ENCODE measurements around the gene LPAR1. TPM values are rescaled to one million over a fixed set of nuclear protein-coding genes. Genes with fewer than 3 reads are reported as not detected.
A peak's percentile ranks its signal among the peaks of the same experiment; 100 is the strongest.

LPAR1 gene, protein sequence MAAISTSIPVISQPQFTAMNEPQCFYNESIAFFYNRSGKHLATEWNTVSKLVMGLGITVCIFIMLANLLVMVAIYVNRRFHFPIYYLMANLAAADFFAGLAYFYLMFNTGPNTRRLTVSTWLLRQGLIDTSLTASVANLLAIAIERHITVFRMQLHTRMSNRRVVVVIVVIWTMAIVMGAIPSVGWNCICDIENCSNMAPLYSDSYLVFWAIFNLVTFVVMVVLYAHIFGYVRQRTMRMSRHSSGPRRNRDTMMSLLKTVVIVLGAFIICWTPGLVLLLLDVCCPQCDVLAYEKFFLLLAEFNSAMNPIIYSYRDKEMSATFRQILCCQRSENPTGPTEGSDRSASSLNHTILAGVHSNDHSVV
- total RNA-seq = under 1 TPM in 3 of 5 donors, not detected in 2; 0.26 to 0.47 (median 0.41) TPM
- 0.48 TPM for total RNA-seq (2013)
- 0 to 1.6 (median 0.06) reads per million in 29 experiments for total RNA-seq

DNA sequence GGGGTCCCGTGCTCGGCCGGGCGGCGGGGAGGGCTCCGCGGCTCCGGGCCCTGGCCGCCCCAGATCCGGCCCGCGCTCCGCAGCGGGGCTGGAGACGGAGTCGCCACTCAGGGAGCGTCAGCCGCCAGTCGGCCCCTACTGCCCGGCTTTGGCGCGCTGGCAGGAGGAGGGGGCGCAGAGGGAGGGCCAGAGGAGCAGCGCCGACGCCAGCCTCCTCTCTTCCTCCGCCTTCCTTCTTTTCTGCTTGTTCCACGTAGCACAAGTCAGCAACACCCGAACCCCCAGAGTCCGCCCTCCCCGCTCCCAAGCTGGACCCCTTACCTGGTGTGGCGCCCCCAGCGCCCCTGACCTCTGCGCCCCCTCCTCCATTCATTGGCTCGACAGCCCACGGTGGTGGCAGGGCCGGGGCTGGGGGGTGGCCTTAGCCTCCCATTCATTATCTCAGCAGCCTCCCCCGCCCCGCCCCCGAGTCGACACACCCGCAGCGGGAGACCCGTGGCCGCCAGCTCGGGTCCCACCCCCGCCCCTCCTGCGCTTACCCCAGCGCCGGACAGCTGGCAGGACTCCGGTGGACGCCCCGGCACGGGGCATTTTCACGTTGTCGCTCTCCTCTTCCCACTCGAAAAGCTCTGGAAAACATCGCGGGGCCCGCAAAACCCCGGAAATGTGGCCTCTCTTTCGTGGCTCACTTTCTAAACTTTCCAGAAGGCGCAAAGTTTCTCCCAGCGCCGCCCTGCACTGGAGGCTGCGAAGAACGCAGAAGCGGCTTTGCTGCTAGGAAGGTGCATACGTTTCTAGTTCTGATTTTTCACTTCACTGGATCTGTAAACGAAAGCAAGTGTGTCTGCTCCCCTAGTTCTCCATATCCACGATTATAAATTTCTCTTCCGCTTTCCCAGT is at the start of gene LPAR1:
TSS of gene LPAR1 (minus strand) at position 140 of the 900 bp plus-strand sequence. CDS start 66,353 bp downstream, outside the sequence.
- Histone ChIP-seq H3K4me1 (ENCODE audit: control insufficient read depth in 1 of 2, extremely low read depth in 1 of 2, insufficient read depth in 2 of 2, low read length in 2 of 2) (peaks cover 0 to 3% of the 10 kb centered on the region in 2 experiments), H3K36me3 (ENCODE audit: control insufficient read depth in 2 of 2, extremely low read depth in 1 of 2, insufficient read depth in 1 of 2, low read length in 1 of 2) (no peaks in the 10 kb centered on the region), H3K27ac (ENCODE audit: low read length) (no peak within 1 kb of the TSS), H3K4me3 (ENCODE audit: control insufficient read depth in 1 of 2, extremely low read depth in 1 of 2, low read length in 1 of 2) (peak within 1 kb of the TSS in 1 of 2 donors; percentile 46), H3K9me3 (no peaks in the 10 kb centered on the region), H3K27me3 (replicated peaks in 1 of 2; ENCODE audit: control insufficient read depth in 2 of 2, extremely low read depth in 1 of 2, insufficient read depth in 2 of 2, low read length in 1 of 2) (peaks cover 14 to 23% of the 10 kb centered on the region in 2 experiments)
- WGBS (ENCODE audit: insufficient coverage) = 6% methylated on average over 58 of the region's 72 CpGs
- Mint-ChIP-seq H3K27me3 (peaks cover 40 to 41% of the 10 kb centered on the region in 2 donors), H3K4me3 (peak within 1 kb of the TSS; percentile 45 to 67 (median 51)), H3K36me3 (no peaks in the 10 kb centered on the region), H3K27ac (no peak within 1 kb of the TSS), H3K9me3 (no peaks in the 10 kb centered on the region), H3K4me1 (peaks cover 9 to 13% (median 12%) of the 10 kb centered on the region in 3 donors)
- POLR2A ChIA-PET = no interaction called here
- CTCF ChIA-PET = no interaction called here
- DNase-seq (no peak), ATAC-seq (replicated peaks in 1 of 4) (peak in 1 of 4 experiments; percentile 5)

DNA sequence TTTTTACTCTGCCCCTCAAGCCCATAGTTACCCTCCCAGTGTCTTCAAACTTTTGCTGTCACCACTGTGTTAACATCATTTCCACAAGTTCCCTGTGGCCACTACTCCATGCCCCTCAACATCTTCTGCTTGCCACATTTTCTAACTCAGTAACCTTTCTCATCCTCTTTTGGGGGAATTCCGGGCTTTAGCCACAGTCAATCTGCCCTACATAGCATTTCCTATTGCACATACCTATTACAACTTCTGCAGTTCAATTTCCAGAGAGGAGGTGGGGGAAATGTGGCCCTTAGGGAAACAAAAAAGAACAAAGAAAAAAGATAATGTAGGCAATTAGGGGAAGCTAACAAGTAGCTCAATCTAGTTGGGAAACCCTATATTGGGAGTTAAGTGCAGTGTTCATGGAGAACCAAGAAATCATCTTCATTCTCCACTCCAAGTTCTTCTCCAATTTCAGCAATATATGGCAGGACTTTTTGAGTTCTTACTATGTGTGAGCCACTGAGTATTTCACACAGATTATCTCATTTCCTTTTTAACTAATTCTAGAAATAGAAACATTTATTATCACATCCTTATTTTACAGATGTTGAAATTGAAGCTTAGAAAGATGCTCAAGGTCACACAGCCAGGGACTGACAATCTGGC is 40.2 kb upstream of the LPAR1 start:
- Mint-ChIP-seq H3K27ac (no peak overlapping the region), H3K9me3 (peaks cover 0 to 3% (median 0%) of the 10 kb centered on the region in 3 donors), H3K27me3 (peaks cover 1 to 3% of the 10 kb centered on the region in 2 donors), H3K4me1 (no peaks in the 10 kb centered on the region), H3K36me3 (no peaks in the 10 kb centered on the region), H3K4me3 (no peak overlapping the region)
- peak in 1 of 35 experiments; percentile 7 for DNase-seq
- H3K27me3 ChIP-seq (replicated peaks in 1 of 2; ENCODE audit: control insufficient read depth in 2 of 2, extremely low read depth in 1 of 2, insufficient read depth in 2 of 2, low read length in 1 of 2) = no peaks in the 10 kb centered on the region
- H3K4me3 ChIP-seq (ENCODE audit: control insufficient read depth in 1 of 2, extremely low read depth in 1 of 2, low read length in 1 of 2) = no peak overlapping the region
- no peak for ATAC-seq (replicated peaks in 1 of 4)
- no peaks in the 10 kb centered on the region for H3K4me1 ChIP-seq (ENCODE audit: control insufficient read depth in 1 of 2, extremely low read depth in 1 of 2, insufficient read depth in 2 of 2, low read length in 2 of 2)
- no CpG with 5 or more reads among the region's 1 CpG for WGBS (ENCODE audit: insufficient coverage)
- no peaks in the 10 kb centered on the region for H3K36me3 ChIP-seq (ENCODE audit: control insufficient read depth in 2 of 2, extremely low read depth in 1 of 2, insufficient read depth in 1 of 2, low read length in 1 of 2)
- ChIA-PET POLR2A (no interaction called here), CTCF (no interaction called here)
- H3K27ac ChIP-seq (ENCODE audit: low read length) = no peak overlapping the region
- no peaks in the 10 kb centered on the region for H3K9me3 ChIP-seq

DNA sequence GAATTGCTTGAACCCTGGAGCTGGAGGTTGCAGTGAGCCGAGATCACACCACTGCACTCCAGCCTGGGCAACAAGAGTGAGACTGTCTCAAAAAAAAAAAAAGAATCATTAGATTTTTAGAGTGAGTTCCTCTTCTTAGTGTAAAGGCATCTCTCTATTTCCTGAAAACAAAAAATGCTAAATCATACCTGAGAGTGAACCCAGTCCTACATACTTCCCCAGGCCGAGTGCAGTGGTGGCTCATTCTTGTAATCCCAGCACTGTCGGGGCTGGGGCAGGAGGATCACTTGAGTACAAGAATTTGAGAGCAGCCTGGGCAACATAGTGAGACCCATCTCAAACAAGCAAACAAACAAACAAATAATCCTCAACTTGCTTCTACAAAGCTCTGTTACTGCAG is 38.2 kb upstream of the LPAR1 start:
- no peak overlapping the region for H3K27ac ChIP-seq (ENCODE audit: low read length)
- H3K36me3 Mint-ChIP-seq = no peaks in the 10 kb centered on the region

DNA sequence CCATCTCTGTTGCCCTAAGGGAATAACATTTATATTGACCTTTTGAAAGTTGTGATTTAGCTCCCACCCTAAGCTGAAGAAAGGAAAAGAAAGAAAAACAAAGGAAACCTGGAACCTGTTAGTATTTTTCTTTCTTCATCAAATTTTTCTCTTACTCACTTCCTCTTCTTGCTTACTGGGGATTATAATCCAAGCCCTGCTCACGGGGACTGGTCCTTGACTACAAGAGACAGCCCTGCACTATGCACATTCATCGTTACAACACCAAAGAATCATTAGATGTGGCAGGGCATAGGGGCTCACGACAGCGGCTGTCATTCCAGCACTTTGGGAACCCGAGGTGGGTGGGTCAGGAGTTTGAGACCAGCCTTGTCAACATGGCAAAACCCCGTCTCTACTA is 37.8 kb upstream of the LPAR1 start:
- peaks cover 1 to 6% of the 10 kb centered on the region in 2 donors for H3K27me3 Mint-ChIP-seq
- no peaks in the 10 kb centered on the region for H3K9me3 Mint-ChIP-seq
- ChIA-PET CTCF (no interaction called here), POLR2A (no interaction called here)
- no peaks in the 10 kb centered on the region for H3K4me1 Mint-ChIP-seq
- Histone ChIP-seq H3K4me3 (ENCODE audit: control insufficient read depth in 1 of 2, extremely low read depth in 1 of 2, low read length in 1 of 2) (no peak overlapping the region), H3K9me3 (no peaks in the 10 kb centered on the region), H3K4me1 (ENCODE audit: control insufficient read depth in 1 of 2, extremely low read depth in 1 of 2, insufficient read depth in 2 of 2, low read length in 2 of 2) (no peaks in the 10 kb centered on the region), H3K27ac (ENCODE audit: low read length) (no peak overlapping the region), H3K27me3 (replicated peaks in 1 of 2; ENCODE audit: control insufficient read depth in 2 of 2, extremely low read depth in 1 of 2, insufficient read depth in 2 of 2, low read length in 1 of 2) (no peaks in the 10 kb centered on the region), H3K36me3 (ENCODE audit: control insufficient read depth in 2 of 2, extremely low read depth in 1 of 2, insufficient read depth in 1 of 2, low read length in 1 of 2) (no peaks in the 10 kb centered on the region)
- H3K36me3 Mint-ChIP-seq = no peaks in the 10 kb centered on the region
- ATAC-seq (replicated peaks in 1 of 4) (no peak), DNase-seq (peak in 1 of 35 experiments; percentile 3)
- H3K27ac Mint-ChIP-seq = no peak overlapping the region
- WGBS (ENCODE audit: insufficient coverage) = no CpG with 5 or more reads among the region's 6 CpGs
- no peak overlapping the region for H3K4me3 Mint-ChIP-seq

More for the DNA sequence above, 38.2 kb upstream of the LPAR1 start:
- no peaks in the 10 kb centered on the region for H3K36me3 ChIP-seq (ENCODE audit: control insufficient read depth in 2 of 2, extremely low read depth in 1 of 2, insufficient read depth in 1 of 2, low read length in 1 of 2)
- POLR2A ChIA-PET = no interaction called here
- 17% methylated on average over 1 of the region's 3 CpGs for WGBS (ENCODE audit: insufficient coverage)
- no peaks in the 10 kb centered on the region for H3K4me1 ChIP-seq (ENCODE audit: control insufficient read depth in 1 of 2, extremely low read depth in 1 of 2, insufficient read depth in 2 of 2, low read length in 2 of 2)
- ATAC-seq (replicated peaks in 1 of 4) (no peak), DNase-seq (no peak)
- H3K4me3 ChIP-seq (ENCODE audit: control insufficient read depth in 1 of 2, extremely low read depth in 1 of 2, low read length in 1 of 2) = no peak overlapping the region
- H3K4me3 Mint-ChIP-seq = no peak overlapping the region
- H3K27me3 Mint-ChIP-seq = peaks cover 1 to 6% of the 10 kb centered on the region in 2 donors
- CTCF ChIA-PET = no interaction called here
- no peaks in the 10 kb centered on the region for H3K9me3 ChIP-seq
- H3K9me3 Mint-ChIP-seq = no peaks in the 10 kb centered on the region
- no peaks in the 10 kb centered on the region for H3K27me3 ChIP-seq (replicated peaks in 1 of 2; ENCODE audit: control insufficient read depth in 2 of 2, extremely low read depth in 1 of 2, insufficient read depth in 2 of 2, low read length in 1 of 2)
- no peak overlapping the region for H3K27ac Mint-ChIP-seq
- H3K4me1 Mint-ChIP-seq = no peaks in the 10 kb centered on the region

DNA sequence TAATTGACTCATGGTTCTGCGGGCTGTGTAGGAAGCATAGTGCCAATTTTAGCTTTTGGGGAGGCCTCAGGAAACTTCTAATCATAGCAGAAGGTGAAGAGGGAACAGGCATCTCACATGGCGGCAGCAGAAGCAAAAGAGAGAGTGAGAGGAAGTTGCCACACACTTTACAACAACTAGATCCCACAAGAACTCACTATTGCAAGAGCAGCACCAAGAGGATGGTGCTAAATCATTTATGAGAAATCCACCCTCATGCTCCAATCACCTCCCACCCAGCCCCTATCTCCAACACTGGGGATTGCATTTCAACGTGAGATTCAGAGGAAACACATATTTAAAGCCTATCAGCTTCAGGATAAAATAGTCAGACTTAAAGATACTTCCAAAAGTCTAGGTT is 36.1 kb upstream of the LPAR1 start:
- ATAC-seq (replicated peaks in 1 of 4) = no peak

DNA sequence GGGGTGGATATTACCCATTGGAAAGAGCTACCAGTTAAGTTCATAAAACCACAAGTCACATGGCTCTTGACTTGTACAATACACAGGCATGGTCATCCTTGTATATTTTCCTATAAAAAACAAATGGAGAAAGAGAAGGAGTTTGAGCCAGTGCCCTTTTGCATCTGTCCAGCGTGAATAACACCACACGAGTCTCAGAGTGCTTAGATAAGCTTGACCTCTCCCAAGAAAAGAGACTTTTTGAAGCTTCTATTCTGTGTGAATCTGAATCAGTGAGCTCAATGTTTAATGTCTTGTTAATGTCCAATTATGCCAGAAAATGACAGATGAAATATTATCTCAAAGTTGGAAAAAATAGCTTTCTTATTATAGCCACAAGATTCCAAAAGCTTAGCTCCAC is 30.9 kb upstream of the LPAR1 start:
- H3K27ac Mint-ChIP-seq = no peak overlapping the region
- ChIA-PET CTCF (no interaction called here), POLR2A (no interaction called here)
- H3K9me3 ChIP-seq = no peaks in the 10 kb centered on the region
- no peaks in the 10 kb centered on the region for H3K9me3 Mint-ChIP-seq
- H3K27me3 Mint-ChIP-seq = peaks cover 0 to 3% of the 10 kb centered on the region in 2 donors
- H3K27me3 ChIP-seq (replicated peaks in 1 of 2; ENCODE audit: control insufficient read depth in 2 of 2, extremely low read depth in 1 of 2, insufficient read depth in 2 of 2, low read length in 1 of 2) = no peaks in the 10 kb centered on the region
- H3K4me1 Mint-ChIP-seq = no peaks in the 10 kb centered on the region
- no peak for DNase-seq
- no peak overlapping the region for H3K4me3 Mint-ChIP-seq
- H3K36me3 ChIP-seq (ENCODE audit: control insufficient read depth in 2 of 2, extremely low read depth in 1 of 2, insufficient read depth in 1 of 2, low read length in 1 of 2) = no peaks in the 10 kb centered on the region
- no peaks in the 10 kb centered on the region for H3K36me3 Mint-ChIP-seq
- no peak overlapping the region for H3K4me3 ChIP-seq (ENCODE audit: control insufficient read depth in 1 of 2, extremely low read depth in 1 of 2, low read length in 1 of 2)
- no peak overlapping the region for H3K27ac ChIP-seq (ENCODE audit: low read length)
- ATAC-seq (replicated peaks in 1 of 4) = no peak
- H3K4me1 ChIP-seq (ENCODE audit: control insufficient read depth in 1 of 2, extremely low read depth in 1 of 2, insufficient read depth in 2 of 2, low read length in 2 of 2) = no peaks in the 10 kb centered on the region
- 60% methylated on average over 1 of the region's 2 CpGs for WGBS (ENCODE audit: insufficient coverage)

More for the DNA sequence above, 36.1 kb upstream of the LPAR1 start:
- ChIA-PET POLR2A (no interaction called here), CTCF (no interaction called here)
- Histone ChIP-seq H3K36me3 (ENCODE audit: control insufficient read depth in 2 of 2, extremely low read depth in 1 of 2, insufficient read depth in 1 of 2, low read length in 1 of 2) (no peaks in the 10 kb centered on the region), H3K27ac (ENCODE audit: low read length) (no peak overlapping the region), H3K4me3 (ENCODE audit: control insufficient read depth in 1 of 2, extremely low read depth in 1 of 2, low read length in 1 of 2) (no peak overlapping the region), H3K9me3 (no peaks in the 10 kb centered on the region), H3K27me3 (replicated peaks in 1 of 2; ENCODE audit: control insufficient read depth in 2 of 2, extremely low read depth in 1 of 2, insufficient read depth in 2 of 2, low read length in 1 of 2) (no peaks in the 10 kb centered on the region), H3K4me1 (ENCODE audit: control insufficient read depth in 1 of 2, extremely low read depth in 1 of 2, insufficient read depth in 2 of 2, low read length in 2 of 2) (no peaks in the 10 kb centered on the region)
- DNase-seq = no peak
- WGBS (ENCODE audit: insufficient coverage) = 89% methylated on average over 1 of the region's 3 CpGs
- Mint-ChIP-seq H3K4me1 (no peaks in the 10 kb centered on the region), H3K4me3 (no peak overlapping the region), H3K27ac (no peak overlapping the region), H3K9me3 (no peaks in the 10 kb centered on the region), H3K36me3 (no peaks in the 10 kb centered on the region), H3K27me3 (peaks cover 1 to 6% of the 10 kb centered on the region in 2 donors)
